HG02610 (cell line): ENCODE measurements around the gene CCL8.
"Not testable (repeated sequence)": the region's sequence is repeated elsewhere in the genome, so short reads cannot be mapped to it uniquely, and the experiment has no call there.

Experiments used
- ATAC-seq: cut with Tn5 transposase; IDR thresholded peaks from one replicate; pipeline ENCODE4 v1.9.1; 2021; ENCODE audit warnings: mild to moderate bottlenecking, moderate library complexity; ENCODE audit not compliant: unreplicated experiment

The CCL8 gene

GRCh38 chr17:34313164-34313563, 6.1 kb upstream of the CCL8 start:
- ATAC-seq = no peak

DNA sequence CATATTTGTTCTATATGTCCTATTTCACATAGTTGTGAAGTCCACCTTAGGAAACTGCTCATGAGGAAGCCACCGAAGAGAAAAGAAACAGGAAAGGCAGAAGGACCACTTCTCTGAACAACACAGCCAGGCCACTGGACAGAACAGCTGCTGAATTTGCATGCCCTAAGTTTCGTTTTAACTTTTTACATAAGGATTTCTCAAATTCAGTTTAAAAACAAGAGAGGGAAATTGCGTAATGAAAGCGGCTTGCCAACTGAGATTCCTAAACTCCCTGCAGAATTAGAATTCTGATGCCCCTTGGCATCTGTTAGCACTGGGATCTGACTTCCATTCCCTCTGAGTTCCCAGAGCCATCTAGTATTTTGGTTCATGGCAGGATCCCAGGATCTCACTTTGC, 5.0 kb upstream of the CCL8 start:
- ATAC-seq = no peak

GRCh38 chr17:34318474-34318873, 761 bp upstream of the CCL8 start:
- ATAC-seq = no peak

DNA sequence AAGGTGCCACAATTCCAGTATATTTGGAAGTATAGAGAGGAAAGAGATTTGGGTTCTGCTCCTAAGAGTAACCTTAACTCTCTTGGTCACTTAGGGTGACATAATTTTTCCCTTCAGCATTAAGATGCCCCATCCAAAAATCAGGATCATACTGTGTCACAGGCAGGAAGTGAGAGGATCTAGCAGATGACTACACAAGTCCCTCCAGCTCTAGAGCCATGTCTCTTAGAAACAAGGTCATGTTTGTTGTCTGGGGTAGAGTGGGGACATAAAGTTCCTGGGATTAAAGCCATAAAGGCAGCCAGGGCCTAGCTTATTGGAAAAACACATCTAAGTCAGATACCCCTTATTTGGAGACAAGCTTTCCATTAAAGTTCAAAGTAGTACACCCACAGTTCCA, 2.7 kb downstream of the CCL8 start:
- no peak for ATAC-seq

DNA sequence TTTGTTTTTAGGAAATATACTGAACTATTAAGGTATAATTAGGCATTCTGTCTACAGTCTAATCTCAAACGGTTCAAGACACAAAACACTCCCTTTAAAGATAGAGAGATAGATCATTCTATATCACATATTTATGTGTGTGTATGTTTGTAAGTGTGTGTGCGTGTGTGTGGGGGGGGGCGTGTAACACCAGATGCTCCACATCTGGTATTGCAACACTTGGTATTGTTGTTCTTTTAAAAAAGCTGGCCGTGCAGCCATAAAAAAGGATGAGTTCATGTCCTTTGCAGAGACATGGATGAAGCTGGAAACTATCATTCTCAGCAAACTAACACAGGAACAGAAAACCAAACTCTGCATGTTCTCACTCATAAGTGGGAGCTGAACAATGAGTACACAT, 8.3 kb downstream of the CCL8 start:
- not testable (repeated sequence) for ATAC-seq

GRCh38 chr17:34337701-34338100, 18.5 kb downstream of the CCL8 start:
- ATAC-seq = no peak

- ATAC-seq = no peak
Observed at GRCh38 chr17:34339138-34339770, 20.0 kb downstream of the CCL8 start.

- no peak for ATAC-seq
Observed at GRCh38 chr17:34341916-34342315, 22.7 kb downstream of the CCL8 start.

DNA sequence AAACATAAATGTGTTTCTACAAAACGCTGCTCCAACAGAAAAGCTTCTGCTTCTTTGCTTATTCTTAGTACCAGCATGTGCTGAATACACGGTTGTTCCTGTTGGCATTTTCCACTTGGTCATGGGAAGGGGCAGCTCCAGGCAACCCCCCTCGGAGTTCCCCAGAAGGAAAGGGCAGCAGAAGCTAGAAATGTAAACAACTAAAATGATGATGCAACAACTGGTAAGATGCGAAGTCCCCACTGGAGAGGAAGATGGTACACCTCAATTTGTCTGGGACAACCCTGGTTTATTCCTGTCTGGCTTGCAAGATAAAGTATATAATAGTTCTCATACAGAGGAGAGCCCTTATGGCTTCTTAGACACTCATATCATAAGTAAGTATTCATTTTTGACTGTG, 27.8 kb downstream of the CCL8 start:
- no peak for ATAC-seq

DNA sequence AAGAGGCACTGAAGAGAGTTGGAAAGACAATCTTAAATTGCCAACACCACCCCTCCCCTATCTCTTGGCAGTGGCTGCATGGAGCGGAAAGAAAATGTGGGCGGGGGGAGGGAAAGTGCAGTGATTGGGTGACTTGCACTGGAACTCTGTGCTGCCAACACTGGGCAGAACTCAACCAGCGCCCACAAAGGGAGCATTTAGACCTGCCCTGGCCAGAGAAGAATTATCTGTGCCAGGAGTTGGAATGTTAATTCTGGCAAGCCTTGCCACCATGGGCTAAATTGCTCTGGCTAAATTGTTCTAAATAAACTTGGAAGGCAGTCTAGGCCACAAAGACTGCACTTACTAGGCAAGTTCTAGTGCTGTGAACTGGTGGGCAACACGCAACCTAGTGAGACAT, 30.5 kb downstream of the CCL8 start:
- ATAC-seq = no peak

DNA sequence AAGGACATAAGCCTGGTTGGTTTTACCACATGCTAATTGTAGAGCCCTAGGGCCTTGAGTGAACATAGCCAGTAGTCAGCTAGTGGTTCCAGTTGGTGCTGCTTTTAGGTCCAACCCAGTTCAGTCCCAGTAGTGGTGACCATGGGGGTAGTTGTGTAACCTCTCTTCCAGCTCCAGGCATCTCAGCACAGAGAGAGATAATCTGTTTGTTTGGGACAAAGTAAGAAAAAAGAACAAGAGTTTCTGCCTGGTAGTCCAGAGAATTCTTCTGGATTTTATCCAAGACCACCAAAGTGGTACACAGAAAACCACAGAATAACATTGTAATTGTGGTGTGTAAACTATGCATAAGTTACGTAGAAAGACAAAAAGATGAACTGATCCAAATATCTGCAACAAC, 31.9 kb downstream of the CCL8 start:
- ATAC-seq = no peak

- no peak for ATAC-seq
Observed at GRCh38 chr17:34352191-34352590, 33.0 kb downstream of the CCL8 start.

DNA sequence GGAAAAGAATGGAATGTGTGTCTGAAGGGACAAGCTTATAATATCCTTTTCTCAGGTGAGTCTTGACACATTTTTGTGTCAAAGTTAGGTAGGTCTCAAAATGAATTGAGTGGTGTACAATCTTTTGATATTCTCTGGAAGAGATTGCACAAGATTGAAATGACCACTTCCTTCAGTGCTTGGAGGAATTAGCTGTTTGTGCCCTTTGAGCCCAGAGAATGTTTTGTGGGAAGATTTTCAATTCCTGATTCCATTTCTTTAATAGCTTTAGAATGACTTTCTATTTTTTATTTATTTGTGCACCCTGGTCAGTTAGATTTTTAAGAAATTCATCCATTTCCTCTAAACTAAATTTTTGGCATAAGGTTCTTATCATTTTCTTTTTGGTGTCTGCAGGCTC, 35.4 kb downstream of the CCL8 start:
- no peak for ATAC-seq

GRCh38 chr17:34356194-34356593, 37.0 kb downstream of the CCL8 start, which contains the start of gene CCL13:
CCL13 (plus strand) TSS chr17:34356480; CDS start chr17:34356527, 47 bp downstream.
- no peak for ATAC-seq

GRCh38 chr17:34357398-34357797, 38.2 kb downstream of the CCL8 start:
- no peak for ATAC-seq

DNA sequence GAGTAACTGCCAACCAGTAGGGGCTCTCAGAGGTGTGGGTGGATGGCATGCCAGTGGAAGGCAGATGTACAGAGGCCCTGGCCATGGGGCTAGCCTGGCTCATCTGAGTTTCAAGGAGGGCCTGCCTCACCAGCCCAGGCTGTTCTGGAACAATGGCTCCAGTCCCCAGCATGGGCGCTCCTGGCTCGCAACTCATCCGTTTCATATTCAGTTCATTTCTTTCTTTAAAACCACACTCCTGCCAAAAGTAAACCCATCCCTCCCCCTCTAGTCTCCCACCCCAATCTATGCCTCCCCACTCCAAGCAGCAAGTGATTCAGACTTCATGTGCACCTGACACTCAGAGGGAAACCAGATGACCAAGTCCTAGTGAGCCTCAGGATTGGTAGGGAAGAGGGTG, 39.4 kb downstream of the CCL8 start:
- ATAC-seq = no peak

GRCh38 chr17:34360601-34361270, 41.5 kb downstream of the CCL8 start:
- ATAC-seq = no peak

- no peak for ATAC-seq
Observed at GRCh38 chr17:34361478-34362061, 42.3 kb downstream of the CCL8 start.

- ATAC-seq = no peak
Observed at GRCh38 chr17:34363183-34363661, 44.0 kb downstream of the CCL8 start, which contains the start of gene CCL1. CCL1 (minus strand) TSS chr17:34363233; CDS start chr17:34363161, 72 bp downstream.

- ATAC-seq = no peak
Observed at GRCh38 chr17:34364751-34365150, 45.5 kb downstream of the CCL8 start.

GRCh38 chr17:34365340-34365739, 46.1 kb downstream of the CCL8 start:
- ATAC-seq = no peak

DNA sequence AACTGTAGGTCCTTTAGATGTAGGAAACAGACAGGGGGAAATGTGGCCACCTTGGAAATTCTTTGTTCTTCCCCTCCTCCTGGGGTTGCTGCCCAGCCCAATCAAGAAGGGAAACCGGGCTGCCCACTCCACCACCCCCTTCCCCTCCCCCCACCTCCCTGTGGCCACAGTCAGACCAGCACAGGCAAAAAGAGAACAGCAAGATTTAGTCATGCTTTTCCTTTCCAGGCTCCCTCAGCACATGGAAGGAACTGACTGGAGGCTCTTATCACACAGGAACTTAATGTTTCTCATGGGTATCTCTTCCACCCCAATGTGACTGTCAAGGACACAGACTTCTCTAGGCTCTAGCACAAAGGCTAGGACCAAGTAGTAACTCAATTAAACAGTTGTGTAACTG, 46.8 kb downstream of the CCL8 start:
- ATAC-seq = no peak
